OCI-M1 (cell line): ENCODE results near the gene TRIM8.
"Not testable (repeated sequence)": the region's sequence is repeated elsewhere in the genome, so short reads cannot be mapped to it uniquely, and the experiment has no call there.

Experiments used
- DNase-seq: peaks from one replicate; lab custom pipeline; 2025; lab: John Stamatoyannopoulos, UW

Gene TRIM8

DNA sequence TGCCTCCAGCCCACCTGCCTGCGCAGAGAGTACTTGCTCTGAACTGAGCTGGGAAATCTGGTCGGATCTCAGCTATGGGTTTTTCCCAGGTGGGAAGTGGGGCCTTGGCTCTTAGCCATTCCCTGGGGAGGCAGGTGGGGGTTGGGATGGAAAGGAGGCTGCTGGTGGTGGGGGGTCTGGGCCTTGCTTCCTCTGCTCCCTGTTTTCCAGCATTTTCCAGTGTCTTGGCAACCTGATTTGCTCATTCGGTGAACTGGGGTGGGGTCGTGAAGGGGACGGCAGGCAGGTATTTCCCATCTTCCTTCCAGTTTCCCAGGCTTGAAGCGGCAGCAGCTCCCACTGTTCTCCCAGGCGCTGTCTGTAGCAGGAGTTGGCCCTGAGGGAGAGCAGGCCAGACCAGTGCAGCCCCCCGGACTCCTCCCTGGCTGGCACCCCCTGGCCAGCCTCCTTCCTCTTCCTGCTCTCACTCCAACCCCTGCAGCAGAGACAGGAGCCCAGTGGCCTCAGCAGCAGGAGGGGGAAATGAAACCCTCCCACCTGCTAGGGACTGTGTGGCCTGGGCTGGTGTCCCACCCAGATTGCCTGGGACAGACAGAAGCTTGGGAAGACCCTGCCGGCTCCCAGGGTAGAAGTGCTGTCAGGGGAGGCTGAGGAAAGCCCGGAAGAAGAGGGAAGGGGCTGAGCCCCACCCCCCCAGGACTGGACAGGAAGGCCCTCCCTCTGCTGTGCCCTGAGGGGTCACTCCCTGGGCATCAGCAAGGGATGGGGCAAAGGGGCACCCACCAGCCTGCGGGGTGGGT lies 6.6 kb downstream of the TRIM8 start:
- no peak for DNase-seq

DNA sequence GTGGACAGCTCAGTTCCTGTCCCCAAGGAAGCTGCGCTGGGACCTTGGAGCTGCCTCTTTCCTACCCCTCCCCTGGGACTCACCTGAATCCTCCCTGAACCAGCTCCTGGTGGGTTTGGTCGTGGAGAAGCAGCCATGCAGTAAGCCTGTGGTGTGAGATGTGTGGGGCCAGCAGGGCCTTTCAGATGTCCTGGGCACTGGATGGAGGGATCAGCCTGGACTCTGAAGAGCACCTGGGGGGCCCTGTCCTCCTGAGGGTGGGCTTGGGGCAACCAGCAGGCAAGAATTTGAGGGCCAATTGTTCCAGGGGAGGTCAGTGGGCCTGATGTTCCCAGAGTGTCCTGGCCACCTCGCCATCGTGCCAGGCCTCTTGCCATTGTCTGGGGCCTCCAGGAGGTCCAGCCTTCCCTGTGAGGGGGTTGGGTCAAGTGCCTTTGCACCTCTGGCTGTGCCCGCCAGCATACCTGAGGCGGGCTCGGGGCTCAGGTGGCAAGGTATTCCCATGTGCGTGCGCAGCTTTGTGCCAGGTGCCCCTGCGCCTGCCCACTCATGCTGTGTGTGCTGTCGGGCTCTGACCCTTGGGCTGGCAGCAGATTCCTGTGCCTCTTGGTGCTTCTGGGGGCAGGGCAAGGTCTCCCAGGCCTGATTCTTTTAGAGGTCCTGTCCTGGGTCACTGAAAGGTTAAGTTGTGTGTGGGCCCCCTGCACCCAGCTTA lies 7.3 kb downstream of the TRIM8 start:
- no peak for DNase-seq

DNA sequence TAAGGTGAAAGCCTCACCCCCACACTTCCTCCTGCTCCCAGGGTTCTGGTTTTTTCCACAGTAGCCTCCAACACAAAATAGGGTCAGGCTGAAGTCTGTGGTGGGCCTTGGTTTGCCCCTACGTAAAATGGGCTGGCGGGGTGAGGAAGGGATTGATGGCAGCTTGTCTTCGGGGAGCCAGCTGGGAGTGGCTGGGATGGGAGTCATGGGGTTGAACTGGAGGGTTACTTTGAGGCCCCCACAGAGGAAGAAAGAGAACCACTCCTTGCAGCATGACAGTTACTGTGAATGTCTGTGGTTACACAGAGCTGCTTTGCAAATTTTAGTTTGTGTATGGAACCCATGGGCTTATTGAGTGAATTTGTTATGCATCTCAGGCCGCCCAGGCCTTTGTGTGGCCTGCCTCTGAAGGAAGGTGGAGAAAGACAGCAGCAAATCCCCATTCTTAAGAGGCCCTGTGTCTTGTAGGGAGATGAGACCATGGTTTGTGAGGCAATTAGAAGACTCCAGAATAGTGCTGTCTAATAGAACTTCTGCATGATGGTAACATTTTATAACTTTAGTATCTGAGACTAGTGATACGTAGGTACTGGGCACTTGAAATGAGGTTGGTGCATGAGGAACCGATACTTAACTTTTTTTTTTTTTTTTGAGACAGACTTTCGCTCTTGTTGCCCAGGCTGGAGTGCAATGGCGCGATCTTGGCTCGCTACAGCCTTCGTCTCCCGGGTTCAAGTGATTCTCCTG lies 8.1 kb downstream of the TRIM8 start:
- no peak for DNase-seq

DNA sequence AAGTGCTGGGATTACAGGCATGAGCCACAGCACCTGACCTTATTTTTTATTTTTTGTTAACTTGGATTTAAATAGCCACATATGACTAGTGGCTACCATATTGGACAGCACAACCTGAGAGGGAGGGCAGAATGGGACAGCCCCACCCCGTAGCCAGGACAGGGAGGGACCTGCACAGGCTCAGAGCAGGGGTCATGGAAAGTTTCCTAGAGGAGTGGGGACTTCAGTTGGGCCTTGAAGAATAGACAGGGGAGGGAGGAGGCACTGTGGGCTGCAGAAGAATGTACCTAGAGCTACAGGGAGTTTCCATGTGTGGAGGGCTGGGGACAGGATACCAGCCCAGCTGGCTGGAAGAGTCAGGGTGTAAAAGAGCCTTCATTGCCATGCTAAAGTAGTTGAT lies 8.8 kb downstream of the TRIM8 start:
- DNase-seq, result no peak

DNA sequence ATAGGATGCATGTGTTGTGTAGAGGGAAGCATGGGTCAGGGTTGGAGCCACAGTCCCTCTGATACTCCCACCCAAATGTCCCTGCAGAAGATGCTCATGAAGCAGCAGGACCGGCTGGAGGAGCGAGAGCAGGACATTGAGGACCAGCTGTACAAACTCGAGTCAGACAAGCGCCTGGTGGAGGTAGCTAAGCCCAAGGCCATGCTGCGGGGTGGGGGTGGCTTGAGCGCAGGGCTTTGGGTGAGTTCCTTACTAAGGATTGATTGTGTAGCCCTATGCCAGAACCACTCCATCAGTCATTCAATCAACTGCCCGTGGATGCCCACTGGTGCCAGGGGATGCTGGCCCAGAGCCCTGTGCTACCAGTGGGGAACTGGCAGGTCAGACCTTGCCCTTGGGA lies 10.3 kb downstream of the TRIM8 start:
- DNase-seq, result no peak

DNA sequence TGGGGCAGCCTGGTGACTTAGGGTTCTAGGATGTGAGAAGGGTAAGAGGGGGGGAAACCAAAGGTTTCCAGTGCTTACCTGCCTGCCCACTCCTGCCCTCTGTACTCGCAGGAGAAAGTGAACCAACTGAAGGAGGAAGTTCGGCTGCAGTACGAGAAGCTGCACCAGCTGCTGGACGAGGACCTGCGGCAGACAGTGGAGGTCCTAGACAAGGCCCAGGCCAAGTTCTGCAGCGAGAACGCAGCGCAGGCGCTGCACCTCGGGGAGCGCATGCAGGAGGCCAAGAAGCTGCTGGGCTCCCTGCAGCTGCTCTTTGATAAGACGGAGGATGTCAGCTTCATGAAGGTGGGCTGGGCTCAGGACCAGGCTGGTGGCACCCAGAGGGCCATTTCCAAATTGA lies 10.7 kb downstream of the TRIM8 start:
- DNase-seq, result no peak

DNA sequence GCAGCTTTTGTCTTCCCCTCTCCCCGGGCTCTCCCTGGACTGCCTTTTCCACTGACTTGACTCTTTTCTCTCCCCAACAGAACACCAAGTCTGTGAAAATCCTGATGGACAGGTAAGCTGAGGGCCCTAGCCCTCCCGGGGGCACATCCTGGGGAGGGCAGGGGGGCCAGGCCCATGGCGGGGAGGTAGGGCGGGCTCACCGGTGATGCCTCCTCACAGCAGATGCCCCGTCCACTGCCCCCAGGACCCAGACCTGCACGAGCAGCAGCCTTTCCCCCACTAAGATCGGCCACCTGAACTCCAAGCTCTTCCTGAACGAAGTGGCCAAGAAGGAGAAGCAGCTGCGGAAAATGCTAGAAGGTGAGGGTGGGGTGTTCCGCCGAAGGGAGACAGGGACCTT lies 11.7 kb downstream of the TRIM8 start:
- DNase-seq, result no peak

DNA sequence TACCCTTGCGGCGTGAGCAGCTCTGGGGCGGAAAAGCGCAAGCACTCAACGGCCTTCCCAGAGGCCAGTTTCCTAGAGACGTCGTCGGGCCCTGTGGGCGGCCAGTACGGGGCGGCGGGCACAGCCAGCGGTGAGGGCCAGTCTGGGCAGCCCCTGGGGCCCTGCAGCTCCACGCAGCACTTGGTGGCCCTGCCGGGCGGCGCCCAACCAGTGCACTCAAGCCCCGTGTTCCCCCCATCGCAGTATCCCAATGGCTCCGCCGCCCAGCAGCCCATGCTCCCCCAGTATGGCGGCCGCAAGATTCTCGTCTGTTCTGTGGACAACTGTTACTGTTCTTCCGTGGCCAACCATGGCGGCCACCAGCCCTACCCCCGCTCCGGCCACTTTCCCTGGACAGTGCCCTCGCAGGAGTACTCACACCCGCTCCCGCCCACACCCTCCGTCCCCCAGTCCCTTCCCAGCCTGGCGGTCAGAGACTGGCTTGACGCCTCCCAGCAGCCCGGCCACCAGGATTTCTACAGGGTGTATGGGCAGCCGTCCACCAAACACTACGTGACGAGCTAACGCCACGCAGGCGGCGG lies 12.6 kb downstream of the TRIM8 start:
- DNase-seq, result no peak

DNA sequence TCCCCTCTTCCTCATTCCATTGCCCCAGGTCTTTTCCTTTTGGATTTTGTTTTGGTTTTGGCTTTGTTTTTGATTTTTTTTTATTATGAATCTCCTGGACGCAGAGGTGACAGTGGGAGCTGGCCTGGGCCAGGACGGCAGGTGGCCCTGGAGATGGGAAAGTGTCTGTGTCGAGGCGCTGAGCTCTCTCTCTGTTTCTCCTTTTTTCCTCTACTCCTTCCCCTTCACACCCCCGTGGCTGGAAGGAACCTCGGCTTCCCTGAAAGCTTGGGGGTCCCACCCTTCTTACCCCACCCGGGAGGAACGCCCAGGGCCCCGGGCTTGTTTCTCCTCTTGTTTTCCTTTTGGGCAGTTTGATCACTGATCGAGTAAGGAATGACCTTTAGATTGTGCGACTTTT lies 13.2 kb downstream of the TRIM8 start:
- no peak for DNase-seq

DNA sequence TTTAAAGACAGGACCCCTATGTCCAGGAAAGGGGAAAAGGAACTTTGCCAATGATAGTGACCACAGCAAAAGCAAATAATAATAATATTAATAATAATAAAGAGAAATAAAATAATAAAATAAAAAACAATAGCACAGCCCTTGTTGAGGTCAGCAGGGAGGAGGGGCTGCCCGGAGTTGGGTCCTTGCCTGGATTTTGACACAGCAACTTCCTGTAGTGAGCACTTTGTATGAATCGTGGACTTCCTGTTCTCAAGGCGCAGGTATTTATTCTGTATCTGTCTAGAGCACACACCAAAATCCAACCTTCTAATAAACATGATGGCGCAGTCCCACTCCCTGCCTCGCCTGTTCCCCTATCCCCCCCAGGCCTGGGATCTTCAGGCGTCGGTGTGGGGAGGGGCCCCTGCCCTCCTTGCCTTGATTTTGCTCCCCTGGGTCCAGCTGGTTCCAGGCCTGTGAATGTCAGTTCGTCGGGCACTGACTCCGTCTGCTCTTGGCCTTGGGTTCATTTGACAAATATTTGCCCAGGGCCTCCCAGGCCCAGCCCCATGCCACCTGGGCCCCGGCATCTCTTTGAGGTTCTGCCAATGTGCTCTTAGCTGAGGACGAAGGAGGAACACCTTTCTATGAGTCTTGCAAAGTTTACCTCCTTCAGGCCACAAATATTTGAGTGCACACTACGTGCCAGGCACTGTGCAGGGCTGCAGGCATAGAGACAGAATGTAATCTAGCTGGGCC lies 13.9 kb downstream of the TRIM8 start:
- no peak for DNase-seq

DNA sequence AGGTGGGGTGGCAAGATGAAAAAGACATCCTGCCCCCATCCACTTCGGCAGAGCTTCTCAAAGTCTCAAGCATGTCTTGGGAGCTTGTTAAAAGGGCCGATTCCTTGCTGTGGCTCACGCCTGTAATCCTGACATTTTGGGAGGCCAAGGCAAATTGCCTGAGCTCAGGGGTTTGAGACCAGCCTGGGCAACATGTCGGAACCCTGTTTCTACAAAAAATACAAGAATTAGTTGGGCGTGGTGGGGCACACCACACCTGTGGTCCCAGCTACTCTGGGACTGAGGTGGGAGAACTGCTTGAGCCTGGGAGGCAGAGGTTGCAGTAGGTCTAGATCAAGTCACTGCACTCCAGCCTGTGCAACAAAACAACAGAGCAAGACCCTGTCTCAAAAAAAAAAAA lies 14.5 kb downstream of the TRIM8 start:
- DNase-seq, result no peak

DNA sequence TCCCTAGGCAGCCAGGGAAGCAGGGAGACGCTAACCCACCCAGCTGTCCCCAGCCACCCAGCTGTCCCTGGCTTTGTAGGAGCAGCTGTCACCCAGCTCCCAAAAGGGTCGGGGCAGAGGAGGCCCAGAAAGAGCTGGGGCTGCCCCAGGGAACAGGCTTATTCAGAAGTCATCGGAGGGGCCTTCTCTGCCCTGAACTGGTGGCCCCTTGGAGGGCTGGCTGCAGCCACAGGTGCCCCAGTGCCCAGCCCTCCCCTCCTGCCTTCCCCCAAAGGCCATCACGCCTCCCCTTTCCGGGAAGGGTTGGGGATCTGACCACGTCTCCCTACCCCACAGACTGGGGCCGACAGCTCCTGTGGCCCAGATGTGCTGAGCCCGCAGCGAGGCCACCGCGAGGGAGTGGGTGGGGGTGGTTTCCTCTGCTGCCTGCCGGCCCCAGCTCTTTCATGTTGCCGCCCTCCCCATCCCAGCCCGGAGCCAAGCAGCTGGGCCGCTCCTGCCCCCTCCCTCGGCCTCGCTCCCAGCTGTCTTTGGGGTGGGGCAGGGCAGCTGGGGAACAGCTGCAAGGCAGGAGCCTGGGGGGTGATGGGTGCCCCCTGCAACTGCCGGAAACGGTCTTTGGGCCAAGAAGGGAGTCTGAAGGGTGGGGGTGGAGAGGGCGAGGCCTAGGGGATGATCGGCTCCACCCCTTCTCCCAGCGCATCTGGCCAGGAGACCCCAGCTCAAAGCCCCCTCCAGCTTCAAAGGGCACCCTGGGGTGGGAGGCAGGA lies 16.8 kb downstream of the TRIM8 start:
- DNase-seq, result no peak

DNA sequence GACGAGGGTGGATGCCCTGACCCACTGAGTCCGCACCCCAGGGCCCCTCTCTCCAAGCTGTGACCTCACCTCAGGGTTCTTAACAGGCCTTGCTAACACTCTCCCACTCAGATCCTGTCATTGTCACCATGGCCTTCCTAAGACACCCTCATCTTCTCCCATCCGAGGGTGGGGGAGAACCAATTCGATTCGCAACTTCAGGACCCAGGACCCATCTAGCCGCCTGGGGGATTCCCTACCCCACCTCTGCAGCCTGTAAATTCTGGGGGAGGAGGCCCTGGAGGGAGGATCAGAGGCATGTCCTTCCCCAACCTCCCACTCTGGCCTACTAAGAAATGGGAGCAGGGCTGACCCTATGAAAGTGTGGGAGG lies 17.4 kb downstream of the TRIM8 start:
- no peak for DNase-seq

DNA sequence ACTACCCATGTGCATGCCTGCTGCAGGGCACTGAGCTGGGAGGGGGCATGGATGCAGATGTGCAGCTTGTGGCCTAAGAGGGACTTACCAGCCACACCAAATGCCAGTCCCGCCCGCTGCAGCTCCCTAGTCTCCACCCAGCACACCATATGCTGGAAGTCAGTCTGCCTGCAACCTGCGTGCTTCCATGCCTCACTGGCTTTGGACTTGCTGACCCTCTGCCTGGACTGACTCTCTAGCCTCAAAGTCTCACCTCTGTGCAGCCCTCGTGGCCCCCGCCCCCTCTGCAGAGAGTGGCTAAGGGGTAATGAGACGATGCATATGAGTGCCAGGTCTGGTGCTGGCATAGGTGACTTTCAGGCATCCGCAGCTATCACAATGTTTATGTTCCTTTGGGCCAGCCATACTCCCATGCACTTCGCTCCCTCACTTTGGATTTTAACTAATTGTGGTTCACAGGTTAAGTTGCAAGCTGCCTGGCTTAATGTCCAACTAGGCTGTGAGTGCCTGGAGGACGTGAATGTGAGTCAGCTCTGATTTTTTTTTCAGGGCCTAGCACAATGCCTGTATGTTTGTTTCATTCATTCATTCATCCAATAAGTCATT lies 21.7 kb downstream of the TRIM8 start:
- no peak for DNase-seq

DNA sequence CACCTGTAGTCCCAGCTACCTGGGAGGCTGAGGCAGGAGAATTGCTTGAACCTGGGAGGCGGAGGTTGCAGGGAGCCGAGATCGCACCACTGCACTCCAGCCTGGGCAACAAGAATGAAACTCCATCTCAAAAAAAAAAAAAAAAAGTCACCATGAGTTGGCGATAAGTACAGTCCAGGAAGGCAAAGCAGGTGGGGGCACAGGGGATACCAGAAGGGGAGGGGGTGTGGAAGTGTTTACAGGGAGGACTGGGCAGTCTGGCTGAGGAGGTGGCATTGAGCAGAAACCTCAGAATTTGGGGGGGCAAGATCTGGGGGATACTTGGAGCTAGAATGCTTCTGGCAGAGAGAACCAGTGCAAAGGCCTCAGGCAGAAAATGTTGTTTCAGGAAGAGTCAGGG lies 23.1 kb downstream of the TRIM8 start:
- not testable (repeated sequence) for DNase-seq

DNA sequence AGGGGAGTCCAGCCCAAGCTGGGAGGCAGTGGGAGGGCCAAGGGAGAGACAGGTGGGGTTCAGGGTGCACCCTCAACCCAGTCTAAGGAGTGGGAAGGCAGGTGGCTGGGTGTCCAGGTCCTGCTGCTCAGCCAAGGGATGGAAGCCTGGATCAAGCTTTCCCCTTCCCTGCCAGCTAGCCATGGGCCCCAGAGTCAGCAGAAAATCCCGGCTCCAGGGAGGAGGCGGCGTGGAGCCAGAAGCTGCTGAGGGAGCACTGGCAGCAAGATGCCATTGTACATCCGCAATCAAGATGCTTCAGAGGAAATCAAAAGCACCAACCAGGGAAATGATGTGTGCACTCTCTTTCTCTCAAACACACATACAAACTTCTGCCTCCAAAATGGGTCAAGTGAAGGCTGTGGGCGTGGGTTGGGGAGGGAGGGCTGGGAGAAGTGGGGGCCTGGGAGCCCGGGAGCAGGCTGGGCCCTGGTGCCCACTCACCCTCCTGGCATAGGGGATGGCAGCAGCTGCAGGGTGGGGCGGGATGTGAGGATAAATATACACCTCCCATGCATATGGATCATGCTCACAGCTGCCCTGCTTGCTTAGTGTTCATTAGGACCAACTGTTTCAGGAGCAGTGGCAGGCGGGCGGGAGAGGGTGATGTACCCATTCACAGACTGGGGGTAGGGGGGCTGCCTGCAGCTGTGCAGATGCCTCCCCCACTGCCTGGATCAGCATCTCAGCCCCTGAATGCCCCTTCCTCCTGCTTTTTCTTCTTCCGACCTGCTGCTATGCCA lies 24.2 kb downstream of the TRIM8 start:
- DNase-seq, result no peak

DNA sequence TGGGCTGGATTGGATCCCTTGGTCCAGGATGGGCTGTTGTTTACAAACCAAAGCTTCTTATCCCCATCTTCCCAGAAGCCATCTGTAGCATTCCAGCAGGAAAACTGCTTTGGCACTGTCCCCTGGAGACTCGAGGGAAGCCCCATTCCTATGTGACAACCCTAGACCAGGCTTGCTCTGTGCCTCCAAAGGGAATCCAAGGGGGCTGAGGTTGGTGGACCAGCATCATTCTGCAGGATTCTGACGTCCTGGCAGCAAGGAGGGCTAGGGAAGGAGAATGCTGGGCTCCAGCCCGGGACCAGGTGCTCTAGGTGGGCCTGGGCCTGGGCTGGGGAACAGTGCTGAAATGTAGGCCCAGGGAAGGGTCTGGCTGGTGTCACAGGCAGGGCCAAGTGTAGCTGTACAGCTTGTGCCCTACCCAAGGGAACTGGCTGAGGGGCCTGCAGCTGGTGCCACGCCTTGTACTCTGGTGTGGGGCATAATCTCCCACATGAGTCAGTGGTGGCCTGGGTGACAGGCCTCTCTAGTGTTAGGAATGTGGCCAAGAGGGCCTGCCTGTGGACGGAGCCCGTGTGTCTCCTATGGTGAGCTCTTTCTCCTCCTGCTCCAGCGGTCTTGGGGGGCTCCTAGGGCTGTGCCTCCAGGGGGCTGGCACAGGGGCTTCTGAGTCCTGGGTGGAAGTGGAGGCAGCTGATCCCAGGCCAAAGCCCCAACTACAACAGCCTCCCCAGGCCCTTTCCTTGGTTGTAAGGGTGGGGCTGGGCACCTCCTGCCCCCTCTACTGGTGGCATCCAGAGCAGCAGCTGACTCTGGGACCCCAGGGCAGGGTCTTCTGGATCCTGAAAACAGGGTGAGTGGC lies 25.2 kb downstream of the TRIM8 start:
- peak; percentile 41 for DNase-seq

DNA sequence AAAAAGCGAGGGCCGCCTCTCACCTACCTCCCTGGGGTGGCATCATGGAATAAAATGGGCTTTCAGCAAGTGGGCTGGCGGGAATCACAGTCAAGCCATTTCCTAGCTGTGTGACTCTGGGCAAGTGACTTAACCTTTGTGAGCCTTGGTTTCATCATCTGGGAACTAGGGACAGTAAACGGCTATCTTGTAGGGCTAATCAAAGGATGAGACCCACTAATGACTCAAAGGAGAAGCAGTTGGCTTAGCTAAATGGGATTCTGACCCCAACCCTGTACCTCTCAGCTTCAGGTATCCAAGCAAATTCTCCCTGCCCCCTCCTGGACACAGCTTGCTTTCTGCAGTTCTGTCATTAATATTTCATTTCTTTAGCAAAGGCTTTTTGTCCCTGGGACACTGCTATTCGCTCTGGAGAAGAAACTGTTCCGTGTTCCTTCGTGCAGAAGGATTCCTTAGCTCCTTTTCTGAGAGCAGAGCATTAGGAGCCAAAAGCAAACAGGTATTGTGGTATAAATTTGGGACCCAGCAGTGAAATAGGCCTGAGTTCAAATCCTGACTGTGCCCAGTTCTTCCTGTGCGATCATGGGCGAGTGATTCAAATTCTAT lies 25.9 kb downstream of the TRIM8 start:
- no peak for DNase-seq
